GM04503 (cell line): ENCODE measurements around the gene SERPINA12.
"Not testable (repeated sequence)": the region's sequence is repeated elsewhere in the genome, so short reads cannot be mapped to it uniquely, and the experiment has no call there.

ENCODE experiments used
- DNase-seq: peaks from one replicate; pipeline ENCODE4 v3.0.0-alpha.2; 2012; ENCODE audit warnings: low read depth

SERPINA12 gene

DNA sequence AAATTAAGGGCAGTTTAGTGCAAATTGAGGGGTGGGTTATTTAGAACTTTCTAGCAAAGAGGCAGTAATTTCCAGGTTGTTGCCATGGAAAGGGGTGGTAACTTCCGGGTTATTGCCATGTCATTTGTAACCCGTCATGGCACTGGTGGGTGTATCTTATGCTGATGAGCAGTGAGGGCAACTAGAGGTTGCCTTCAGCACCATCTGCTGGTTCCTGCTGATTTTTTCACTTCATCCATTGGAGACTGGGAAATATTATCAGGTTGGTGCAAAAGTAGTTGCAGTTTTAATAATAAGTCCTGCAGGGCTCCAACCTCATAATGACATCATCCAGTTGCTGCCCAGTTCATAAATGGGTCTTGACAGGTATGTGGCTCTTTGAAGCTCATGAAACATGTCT lies 27.6 kb upstream of the SERPINA12 start:
- DNase-seq = no peak

DNA sequence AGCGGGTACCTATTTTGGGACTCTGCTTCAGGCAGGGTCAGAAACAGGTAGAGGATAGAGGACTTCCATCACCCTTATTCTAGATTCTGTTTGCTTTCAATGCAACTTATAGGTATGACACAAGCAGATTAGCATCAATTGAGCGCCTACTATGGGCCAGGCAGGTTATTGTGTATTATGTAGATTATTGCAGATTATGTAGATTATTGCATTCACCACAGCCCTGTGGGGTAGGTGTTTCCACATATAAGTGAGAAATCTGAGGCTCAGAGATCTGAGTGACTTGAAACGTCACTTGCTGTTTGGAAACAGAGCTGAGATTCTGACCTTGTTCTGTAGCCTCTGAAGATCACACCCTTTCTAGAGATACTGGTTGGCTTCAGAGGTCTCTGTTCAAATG lies 26.2 kb upstream of the SERPINA12 start:
- DNase-seq = no peak

DNA sequence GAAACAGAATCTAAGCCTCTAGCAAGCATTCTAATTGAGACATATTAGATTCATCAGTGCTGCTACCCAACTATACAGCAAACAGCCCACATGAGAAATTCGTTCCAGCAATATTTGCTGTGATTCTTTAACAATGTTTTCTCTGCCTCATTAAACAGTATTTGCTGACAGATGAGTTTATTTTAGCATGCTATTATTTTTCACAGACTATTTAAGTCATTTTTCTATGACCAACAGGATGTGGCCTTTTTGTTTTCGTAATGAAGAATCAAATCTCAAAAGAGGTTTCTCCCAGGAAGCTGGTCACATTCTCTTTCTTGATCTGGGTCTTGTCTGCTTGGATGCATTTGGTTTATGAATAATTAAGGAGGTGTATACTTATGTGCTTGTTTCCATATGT lies 23.2 kb upstream of the SERPINA12 start:
- no peak for DNase-seq

DNA sequence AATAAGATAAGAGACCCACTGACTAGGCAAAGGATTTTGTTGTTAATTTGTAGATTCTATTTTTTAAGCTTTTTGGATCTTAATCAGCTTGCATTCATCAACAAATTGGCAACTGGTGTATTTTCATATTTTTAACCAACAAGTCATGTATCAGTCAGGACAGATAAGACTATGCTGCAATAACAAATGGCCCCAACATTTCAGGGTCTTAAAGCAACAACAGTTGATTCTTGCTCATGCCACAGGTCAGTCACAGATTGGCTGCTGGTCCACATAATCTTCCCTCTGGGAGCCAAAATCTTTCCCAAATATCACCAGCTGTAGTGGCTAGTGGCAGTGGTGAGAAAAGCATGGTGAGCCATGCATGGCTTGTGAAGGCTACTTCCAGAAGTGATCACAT lies 21.9 kb upstream of the SERPINA12 start:
- DNase-seq = no peak

DNA sequence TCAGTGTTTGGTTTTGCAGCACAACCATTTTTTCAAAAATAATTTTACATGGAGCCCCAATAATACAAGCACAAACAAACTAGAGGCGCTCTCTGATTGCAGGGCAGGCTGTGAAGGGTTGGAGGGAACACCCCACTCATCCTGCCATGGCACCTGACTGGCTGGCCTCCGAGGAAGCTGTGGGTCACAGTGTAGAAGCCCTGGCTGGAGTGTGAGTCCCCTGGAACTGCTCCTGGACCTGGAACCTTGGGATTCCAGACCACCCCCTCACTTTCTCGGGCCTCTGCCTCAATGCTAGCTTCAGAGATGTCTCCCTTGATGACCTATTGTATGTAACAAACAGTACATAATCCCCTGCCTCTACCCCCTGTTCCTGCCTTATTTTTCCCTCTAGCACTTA lies 14.8 kb upstream of the SERPINA12 start:
- DNase-seq = no peak

DNA sequence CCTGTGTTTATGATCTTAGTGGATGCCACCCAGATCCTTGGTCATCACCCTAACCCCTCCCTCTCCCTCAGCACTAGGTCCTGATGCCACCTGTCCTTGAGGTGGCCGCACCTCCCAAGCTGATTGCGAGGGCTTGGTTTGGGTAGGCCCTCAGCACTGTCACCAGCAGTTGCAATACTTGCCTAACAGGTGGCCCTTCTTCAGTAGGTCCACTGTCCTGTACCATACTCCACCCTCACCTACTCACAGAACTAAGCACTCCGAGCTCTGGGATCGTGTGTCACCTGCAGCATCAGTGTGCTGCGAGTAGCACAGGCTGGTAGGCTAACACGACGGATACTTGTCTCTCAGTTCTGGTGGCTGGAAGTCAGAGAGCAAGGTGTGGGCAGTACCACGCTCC lies 14.0 kb upstream of the SERPINA12 start:
- DNase-seq = no peak

DNA sequence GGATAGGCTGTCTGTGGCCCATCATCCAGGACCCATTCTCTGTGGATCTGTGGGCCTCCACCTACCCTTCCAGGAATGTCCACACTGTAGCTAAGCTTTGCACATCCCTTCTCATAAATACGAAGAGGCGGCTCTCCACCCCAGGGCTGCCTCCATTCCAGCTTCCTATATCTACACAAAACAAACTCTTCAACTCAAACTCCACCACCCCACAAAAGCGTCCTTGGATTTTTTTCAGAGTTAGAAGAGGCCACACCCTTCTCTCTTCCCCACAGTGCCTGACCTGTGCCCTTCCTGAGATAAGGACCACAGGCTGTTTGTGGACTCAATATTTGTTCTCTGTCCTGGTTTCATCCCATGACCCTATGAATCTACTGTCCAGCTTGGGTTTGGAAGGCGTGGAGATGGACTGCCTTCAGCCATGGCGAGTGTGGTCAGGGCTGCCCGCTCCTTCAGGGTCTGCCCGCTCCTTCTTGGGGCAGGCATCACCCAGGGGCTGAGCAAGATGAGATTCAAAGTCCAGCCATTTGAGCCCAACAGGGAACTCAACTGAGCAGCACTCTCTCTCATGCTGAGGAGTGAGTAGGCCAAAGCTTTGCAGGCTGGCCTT lies 13.0 kb upstream of the SERPINA12 start:
- no peak for DNase-seq

DNA sequence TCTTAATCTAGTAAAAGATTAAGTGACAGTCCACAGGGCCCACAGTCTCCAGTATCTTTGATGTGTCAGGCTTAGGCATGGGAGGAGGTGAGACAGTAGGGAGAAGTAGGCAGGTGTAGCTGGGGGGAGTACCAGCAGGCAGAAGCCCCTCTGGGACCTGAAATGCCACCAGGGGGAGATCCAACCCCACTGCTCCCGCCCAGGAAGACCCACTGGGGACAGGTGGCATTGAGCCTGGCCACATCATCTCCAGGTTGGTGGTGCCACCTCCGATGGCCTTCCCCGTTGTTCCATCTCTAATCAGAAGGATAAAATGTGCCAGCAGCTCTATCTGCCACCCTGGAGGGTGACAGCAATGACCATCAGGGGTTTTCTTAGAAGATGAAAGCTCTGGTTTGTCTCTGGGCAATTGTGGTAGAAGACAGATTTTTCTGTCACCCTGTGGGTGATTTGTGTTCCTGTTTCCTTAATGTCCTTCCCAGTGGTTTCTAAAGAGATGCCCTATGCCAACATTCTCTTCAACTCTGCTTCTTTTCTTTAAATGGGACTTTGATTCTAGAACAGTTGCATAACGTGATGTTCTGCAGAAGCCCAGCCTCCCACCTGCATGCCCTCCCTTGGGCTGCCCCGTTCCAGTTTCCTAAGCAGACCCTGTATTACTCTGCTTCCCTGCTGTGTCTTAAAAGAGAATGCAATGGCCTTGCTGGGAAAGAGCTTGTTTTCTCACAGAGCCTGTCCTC lies 12.3 kb upstream of the SERPINA12 start:
- no peak for DNase-seq

DNA sequence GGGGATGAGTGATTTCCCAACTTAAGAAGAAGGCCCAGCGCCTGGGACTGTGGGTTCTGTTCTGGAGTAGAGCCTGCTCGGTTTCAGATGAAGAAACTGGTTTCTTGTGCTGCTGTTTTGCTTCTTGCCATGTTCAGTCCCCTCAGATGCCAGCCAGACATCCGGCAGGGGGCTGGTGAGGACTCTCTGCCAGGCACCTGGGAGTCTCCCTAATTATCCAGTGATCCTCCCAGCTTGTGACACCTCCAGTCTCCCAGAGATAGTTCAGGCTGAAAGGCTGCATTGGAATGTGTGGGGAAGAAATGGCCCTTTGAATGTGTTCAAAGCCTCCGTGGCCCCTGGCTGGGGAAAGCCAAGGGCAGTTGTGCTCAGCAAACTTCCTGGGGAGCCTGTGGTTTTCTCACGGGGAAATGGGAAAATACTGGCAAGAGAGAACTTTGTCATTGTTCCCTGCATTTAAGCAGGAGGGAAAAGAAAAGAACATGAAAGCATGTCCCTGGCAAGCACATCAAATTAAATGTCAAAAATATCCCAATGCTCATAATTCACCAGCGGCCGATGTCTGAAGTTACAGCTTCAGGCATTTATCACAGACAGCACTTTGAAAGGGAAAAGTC lies 8.5 kb upstream of the SERPINA12 start:
- DNase-seq = no peak

DNA sequence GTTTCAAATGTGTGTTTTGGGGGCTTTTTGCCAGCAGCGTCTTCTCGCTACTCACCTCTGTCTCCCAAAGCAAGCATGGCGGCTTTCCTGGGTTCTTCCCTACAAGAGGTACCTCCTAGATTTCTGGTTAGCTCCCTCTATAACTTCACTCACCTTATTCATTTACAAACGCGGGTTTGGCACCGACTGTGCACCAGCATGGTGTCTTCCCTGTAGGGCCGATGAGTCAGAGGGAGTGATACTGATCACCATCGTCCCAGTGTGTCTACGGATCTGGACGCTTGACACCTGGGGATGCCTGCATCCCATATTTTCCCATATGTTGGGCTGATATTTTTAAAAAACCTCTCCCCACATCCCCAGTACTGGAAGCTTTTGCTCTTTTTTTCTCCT lies 8.0 kb upstream of the SERPINA12 start:
- no peak for DNase-seq

DNA sequence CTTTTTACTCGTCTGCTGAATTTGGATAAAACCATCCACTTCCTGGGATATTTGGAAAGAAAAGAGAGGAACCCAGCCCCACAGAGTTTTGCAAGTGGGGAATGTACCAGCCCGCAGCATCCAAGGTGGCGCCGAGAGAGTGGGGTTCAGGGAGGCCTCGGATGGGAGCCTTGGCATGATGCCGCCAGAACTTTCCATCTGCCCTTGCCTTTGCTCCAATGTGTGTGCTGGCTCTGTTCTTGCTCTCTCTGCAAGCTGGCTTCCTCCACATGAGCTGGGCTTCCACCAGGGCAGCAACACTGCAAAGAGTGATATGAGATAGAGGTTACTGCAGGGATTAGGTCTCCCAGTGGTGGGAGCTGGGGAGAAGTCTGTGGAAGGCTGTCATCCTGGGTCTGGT lies 6.6 kb upstream of the SERPINA12 start:
- no peak for DNase-seq

DNA sequence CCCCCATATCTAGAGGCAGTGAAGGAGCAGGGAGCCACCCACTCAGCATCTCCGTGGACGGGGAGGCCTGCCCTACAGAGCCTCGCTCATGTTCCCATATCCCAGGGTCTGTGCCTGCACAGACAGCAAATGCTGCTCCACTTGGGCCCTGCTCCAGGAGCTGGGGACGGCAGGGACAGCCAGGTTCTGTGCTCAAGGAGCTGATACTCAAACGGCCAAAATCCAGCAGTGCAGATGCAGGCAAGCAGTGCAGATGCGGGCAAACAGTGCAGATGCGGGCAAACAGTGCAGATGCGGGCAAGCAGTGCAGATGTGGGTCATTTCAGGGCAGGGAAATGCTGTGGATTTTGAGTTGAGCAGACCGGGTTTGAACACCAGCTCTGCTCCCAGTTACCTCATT lies 6.2 kb upstream of the SERPINA12 start:
- no peak for DNase-seq

DNA sequence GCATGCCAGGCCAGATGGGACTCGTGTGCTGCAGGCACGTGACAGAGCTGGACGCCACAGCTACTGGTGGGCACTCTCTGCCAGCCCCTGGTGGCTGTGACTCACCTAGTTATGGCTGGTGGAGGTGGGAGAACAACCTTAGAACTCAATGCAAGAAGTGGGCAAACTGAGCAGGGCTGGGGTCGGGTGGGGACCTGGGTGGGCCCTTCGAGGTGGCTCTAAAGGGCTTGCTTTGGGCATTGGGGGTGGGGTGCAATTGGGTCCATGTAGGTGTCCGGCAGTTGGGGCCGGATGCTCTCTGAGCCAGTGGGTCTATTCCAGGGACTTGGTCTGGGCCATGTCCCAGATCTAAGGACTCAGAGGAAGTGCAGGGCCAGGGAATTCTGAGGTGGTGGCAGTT lies 5.1 kb upstream of the SERPINA12 start:
- DNase-seq = no peak

DNA sequence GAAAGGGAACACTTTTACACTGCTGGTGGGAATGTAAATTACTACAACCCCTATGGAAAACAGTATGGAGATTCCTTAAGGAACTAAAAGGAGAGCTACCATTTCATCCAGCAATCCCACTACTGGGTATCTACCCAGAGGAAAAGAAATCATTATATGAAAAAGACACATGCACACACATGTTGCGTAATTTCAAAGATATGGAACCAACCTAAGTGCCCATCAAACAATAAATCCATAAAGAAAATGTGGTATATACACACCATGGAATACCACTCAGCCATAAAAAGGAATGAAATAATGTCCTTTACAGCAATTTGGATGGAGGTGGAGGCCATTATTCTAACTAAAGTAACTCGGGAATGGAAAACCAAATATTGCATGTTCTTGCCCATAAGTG lies 1.2 kb upstream of the SERPINA12 start:
- not testable (repeated sequence) for DNase-seq

DNA sequence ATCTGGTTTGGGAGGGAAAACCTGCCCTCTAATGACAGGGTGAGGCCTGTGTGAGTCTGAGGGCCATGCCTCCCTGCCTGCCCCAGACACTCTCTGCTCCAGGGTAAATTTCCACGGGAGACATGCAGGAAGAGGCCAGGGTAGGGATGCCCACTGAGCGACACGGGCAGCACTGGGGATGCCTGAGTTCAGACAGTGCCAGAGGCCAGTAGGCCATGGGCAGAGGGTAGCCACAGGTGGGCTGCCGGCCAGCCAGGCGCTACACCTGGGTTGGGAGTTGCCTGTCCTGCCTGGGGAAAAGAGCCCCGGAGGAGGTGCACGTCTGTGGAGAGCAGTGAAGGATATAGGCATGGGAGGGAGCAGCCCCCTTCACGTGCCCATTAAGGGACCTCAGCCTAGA lies 3.6 kb downstream of the SERPINA12 start:
- DNase-seq = no peak

DNA sequence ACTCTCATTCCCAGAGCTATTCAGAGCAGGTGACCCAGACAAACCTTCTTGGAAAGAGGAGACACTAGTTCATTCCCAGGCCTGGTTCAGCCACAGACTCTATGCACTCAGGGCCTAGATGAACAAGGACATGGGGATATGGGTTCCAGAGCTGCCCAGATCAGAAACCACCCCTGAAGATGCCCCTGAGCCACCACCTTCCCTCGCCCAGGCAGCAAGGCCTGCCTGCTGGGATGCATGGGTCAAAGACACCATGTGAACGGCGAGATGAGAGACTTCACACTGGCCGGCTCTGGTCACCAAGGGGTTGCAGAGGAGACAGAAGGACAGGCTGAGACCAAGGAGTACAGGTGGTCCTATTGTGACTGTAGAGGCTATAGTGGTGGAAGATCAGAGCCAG lies 4.1 kb downstream of the SERPINA12 start:
- DNase-seq = no peak

DNA sequence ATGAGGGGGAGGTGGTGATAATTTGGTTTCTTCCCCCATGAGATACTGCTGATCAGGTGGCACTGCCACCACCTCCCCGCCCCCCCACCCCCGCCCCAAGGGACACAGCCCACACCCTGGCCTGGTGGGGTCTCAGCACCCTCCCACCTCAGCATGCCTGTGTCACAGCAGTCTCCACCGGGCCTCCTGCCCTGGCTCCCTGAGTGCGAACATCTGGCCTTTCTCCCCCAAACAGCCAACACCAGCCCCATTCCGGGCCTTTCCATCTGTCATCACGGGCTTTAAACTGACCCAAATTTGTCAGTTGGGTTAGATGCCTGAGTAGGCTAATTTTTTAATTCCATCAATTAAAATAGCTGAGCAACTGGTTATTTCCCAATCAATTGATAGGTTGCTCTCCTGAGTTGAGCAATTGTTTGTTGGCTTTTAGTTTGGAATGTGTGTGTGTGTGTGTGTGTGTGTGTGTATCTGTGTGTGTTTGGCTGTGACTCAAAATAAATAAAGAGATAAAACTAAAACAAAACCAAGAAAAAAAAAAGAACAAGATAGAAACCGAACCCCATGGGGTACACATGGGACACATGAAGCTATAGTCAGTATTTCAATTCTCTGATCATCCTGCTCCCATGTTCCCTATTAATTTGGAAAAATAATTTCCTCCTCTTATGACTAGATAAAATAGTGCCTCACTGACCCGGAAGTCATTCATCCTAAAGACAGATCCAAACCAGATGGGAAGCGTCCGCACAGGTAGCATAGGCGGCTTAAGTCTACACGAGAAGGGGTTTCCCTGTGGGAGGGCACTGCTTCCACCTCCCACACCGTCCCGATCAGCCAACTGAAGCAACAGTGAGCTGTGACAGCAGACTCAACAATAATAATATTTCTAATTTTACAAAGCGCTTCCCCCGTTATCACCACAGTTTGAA lies 7.4 kb downstream of the SERPINA12 start:
- DNase-seq = no peak

DNA sequence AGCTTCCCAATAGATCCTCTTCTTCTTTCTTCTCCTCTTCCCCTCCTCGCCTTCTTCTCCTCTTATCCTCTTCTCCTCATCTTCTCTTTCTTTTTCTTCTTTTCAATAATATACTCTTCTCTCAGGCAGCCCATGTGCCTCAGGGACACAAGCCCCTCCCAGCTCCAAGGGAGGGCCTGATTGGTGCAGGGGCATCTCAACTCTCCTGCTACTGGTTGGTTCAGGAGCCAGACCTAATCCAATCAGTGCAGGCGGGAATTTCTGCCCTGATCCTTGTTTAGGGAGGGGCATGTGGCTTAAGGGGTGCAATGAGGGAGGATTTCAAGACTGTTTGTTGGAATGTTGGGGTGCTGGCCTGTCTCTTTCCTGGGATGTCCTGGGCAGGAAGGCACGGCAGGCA lies 9.0 kb downstream of the SERPINA12 start:
- no peak for DNase-seq

DNA sequence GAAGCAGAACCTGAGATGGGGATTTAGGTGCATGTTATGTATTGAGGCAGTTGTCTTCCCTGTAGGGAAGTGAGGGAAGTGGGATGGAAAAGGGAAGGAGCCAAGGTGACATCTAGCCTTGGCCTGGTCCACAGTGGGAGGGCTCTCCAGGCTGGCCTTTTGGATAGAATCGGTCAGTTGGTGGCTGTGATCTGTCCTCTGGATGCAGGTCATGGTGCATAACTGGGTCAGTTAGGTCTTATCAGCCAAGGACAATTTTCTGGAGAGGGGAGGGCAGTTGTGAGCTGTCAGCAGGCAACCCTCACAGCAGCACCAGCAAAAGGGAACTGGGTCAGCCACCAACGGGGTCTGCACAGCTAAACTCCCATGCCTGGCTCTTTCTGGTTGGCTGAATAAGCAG lies 9.6 kb downstream of the SERPINA12 start:
- no peak for DNase-seq

DNA sequence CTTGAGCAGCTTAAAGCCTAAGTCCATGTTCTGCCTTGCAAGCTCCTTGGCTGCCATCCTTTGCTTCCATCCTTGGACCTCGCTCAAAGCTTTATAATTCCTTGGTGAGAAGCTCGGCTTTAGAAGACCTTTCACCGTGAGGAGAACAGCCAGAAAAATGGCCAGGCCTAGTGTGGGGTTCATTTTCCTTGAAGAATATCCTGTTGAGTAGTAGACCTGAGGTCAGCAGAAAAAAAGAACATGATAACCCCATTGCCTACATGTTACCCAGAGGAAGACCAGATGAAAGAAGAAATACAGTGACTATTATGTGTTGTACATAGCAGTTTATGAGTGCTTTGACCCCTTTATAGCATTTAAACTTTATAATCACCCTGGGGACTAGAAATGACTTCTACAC lies 11.1 kb downstream of the SERPINA12 start:
- DNase-seq = no peak

DNA sequence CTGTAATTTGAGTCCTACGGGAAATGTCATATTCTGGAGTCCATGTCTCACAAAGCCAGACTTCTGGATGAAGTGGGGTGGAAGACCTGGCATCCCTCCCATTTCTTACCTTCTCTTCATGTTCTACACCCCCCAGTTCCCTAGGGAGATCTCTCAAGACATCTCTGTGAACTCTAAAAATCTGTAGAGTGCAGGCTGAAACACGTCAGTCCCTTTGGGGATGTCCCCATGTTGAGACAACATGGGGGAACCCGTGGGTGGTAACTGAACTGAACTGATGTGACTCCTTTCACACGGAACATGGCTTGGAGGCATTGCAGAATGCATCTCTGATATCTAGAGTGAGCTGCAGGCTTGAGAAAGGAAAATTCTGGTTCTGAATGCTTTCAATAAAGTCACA lies 15.2 kb downstream of the SERPINA12 start:
- no peak for DNase-seq

DNA sequence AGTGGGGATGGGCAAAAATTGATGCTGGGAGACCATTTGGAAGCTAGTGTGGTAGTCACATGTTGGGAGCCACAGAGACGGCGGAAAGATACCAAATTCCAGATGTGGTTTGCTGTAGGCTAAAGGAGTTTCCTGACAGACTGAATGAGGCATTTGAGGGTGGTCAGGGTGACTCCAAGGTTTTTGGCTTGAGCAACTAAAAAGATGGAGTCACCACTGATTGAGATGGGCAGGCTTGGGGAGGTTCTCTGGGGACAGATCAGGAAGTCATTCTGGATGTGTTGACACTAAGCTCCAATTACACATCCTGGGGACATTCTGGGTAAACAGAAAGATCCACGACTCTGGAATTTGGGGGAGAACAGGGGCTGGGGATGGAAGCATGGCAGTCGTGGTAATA lies 17.8 kb downstream of the SERPINA12 start:
- DNase-seq = no peak

DNA sequence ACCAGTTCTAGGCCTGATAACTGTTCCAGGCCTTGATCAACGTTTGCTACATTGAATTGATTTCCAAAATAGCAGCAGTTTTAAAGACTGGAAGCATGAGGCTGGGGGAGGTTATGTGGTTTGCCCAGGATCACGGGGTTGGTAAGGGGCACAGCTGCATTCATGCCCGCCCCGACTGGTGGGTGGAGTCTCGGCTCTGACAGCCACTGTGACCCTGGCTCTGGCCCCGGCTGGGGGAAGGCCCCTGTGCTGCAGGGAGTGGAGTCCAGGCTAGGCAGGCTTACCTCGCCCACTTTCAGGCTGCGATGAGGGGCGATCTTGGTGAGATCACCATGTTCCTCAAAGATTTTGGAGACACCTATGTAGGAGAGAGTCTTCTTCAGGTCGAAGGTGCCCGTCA lies 19.9 kb downstream of the SERPINA12 start:
- DNase-seq = no peak
